GM20431 (cell line): ENCODE results near the gene CCL11.

ENCODE experiments used
- in situ Hi-C: fragments of 300-500 bp; cut with MseI, MboI; formaldehyde crosslinking; loops from one replicate; pipeline ENCODE4 v1.15.0; 2020; ENCODE audit warnings: low sequenced_read_pairs; ENCODE audit not compliant: unreplicated experiment

Gene CCL11

DNA sequence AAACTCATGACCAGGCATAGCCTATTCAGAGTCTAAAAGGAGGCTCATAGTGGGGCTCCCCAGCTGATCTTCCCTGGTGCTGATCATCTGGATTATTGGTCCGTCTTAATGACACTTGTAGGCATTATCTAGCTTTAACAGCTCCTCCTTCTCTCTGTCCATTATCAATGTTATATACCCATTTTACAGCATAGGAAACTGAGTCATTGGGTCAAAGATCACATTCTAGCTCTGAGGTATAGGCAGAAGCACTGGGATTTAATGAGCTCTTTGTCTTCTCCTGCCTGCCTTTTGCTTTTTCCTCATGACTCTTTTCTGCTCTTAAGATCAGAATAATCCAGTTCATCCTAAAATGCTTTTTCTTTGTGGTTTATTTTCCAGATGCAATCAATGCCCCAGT is 29.7 kb upstream of the CCL11 start:
- in situ Hi-C loops: no loop called here

- in situ Hi-C loops: no loop called here
These were observed 28.1 kb upstream of the CCL11 start for GRCh38 chr17:34257299-34257985.

- in situ Hi-C loops: no loop called here
These were observed 27.6 kb upstream of the CCL11 start for GRCh38 chr17:34257986-34258326.

DNA sequence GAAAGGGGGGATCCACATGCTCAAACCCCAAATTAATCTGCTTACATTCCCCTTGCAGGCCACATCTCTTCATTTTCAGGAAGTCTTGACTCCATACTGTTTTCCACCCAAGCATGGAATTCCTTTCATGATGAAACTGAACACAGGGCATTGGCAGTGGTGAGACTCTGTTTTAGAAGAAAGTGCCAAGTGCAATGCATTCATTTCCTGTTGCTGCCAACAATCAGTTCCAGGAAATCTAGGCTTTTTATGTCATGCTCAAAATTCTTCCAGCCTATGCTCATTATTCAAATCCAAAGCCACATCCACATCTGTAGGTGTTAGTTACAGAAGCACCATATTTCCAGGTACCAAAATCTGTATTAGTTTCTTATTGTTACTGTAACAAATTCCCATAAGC is 26.4 kb upstream of the CCL11 start:
- in situ Hi-C loops: no loop called here

GRCh38 chr17:34260861-34261260 is 24.7 kb upstream of the CCL11 start:
- in situ Hi-C loops: no loop called here

- in situ Hi-C loops: no loop called here
These were observed 23.8 kb upstream of the CCL11 start for GRCh38 chr17:34261568-34262337.

DNA sequence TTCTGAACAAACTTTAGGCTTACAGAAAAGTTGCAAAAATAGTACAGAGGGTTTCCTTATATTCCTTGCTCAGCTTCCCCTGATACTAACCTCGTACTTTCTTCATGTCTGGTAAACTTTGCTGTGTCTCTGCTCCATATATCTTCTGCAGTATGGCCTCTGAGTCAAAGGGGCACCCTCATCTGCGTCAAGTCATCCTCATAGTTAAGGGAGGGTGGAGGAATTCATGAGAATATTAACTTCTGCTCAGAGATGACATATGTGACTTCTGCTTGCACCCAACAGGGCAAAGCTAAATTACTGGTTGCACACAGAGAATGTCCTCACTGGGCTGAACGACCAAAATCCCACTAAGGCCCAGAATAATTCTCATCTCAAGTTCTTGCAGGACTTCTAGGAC is 19.8 kb upstream of the CCL11 start:
- in situ Hi-C loops: no loop called here

GRCh38 chr17:34269969-34270368 is 15.6 kb upstream of the CCL11 start, which contains the start of gene CCL7:
Gene CCL7 (plus strand): TSS chr17:34270221. CDS start chr17:34270291, 70 bp downstream.
- in situ Hi-C loops: no loop called here

- in situ Hi-C loops: no loop called here
These were observed 9.7 kb upstream of the CCL11 start for GRCh38 chr17:34275881-34276280.

- in situ Hi-C loops: no loop called here
These were observed 8.7 kb upstream of the CCL11 start for GRCh38 chr17:34276826-34277225.

- in situ Hi-C loops: no loop called here
These were observed 2.0 kb upstream of the CCL11 start for GRCh38 chr17:34283571-34283970.

- in situ Hi-C loops: no loop called here
These were observed 2.3 kb downstream of the CCL11 start for GRCh38 chr17:34287875-34288274.

DNA sequence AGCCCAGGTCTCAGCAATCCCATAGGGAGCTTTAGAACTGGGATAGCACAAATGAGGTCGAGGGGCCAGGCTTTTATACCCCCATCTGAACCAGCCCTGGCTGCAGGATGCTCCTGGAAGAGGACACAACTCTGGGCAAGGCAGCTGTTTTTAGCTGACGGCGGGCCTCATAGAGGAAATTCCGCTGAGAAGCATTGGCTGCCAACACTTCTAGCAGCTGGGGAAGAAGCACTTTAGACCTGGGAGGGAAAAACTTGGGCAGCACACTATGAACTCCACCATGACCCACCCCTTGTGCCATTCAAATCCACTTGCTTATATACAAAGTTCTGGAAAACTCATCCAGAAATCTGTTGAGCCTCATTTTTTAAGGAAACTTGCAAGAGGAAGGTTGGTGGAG is 5.0 kb downstream of the CCL11 start:
- in situ Hi-C loops: no loop called here

GRCh38 chr17:34291721-34292348 is 6.3 kb downstream of the CCL11 start:
- in situ Hi-C loops: no loop called here

GRCh38 chr17:34299027-34299426 is 13.5 kb downstream of the CCL11 start:
- in situ Hi-C loops: no loop called here

- in situ Hi-C loops: no loop called here
These were observed 14.5 kb downstream of the CCL11 start for GRCh38 chr17:34299956-34300577.

DNA sequence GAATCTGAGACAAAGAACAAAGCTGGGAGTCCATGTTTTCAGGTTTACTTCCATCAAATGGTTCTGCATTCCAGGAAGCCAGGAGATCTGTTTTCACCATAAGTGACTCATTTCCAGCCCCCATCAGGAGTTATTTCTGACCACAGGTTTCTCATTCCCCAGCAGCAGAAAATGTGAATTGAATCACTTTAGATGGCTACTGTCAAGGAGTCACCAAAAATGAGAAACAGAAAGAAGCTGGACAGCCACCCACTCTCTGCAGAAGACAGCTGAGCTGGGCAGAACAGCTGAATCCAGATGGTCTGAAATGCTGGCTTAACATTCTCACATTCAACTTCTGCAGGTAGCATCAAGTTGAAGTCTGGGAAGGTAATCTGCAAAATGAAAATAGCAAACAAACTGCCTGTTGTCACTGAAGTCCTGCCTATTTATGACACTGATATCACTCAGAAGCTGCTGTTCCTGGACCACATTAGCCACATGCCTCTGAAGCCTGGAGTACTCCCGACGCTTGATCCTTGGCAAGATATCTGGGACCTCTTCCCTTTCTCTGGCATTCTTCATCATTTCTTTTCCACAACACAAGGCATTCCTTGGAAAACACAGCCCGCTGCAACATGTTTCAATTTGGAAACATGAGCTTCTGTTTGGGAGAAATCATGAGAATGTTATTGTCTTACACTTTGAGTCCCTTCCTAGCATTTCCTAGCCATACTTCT is 15.3 kb downstream of the CCL11 start:
- in situ Hi-C loops: no loop called here

GRCh38 chr17:34301986-34302385 is 16.4 kb downstream of the CCL11 start:
- in situ Hi-C loops: no loop called here

GRCh38 chr17:34302636-34303035 is 17.1 kb downstream of the CCL11 start:
- in situ Hi-C loops: no loop called here

GRCh38 chr17:34303606-34304005 is 18.1 kb downstream of the CCL11 start:
- in situ Hi-C loops: no loop called here
